CD4-positive, CD25-positive, alpha-beta regulatory T cell (primary cell): ENCODE measurements around the gene SYTL3. TPM values are rescaled to one million over a fixed set of nuclear protein-coding genes. Genes with fewer than 3 reads are reported as not detected.
"Not testable (repeated sequence)": the region's sequence is repeated elsewhere in the genome, so short reads cannot be mapped to it uniquely, and the experiment has no call there.

Experiments
- ATAC-seq, 2 donors: fragments of 150-1000 bp; cut with Tn5 transposase; one replicate each; pipeline ENCODE4 v1.10.0; 2021; ENCODE audit warnings: low read depth in 2 of 2, moderate number of reproducible peaks in 2 of 2, moderate library complexity in 1 of 2
- DNase-seq, 3 donors: peaks; one replicate each; pipeline versions ENCODE4 v3.0.0 to v3.0.0-alpha.2; 2012 to 2022; ENCODE audit warnings: mixed read lengths in 1 of 3
- H3K27ac ChIP-seq: one replicate; pipeline ENCODE4 v1.7.0; 2013; ENCODE audit warnings: mild to moderate bottlenecking, low read length; ENCODE audit not compliant: insufficient read depth, poor library complexity, severe bottlenecking
- H3K27me3 ChIP-seq: one replicate; pipeline ENCODE4 v1.7.0; 2013; ENCODE audit warnings: low read length; ENCODE audit not compliant: control insufficient read depth, insufficient read depth
- H3K36me3 ChIP-seq: one replicate; pipeline ENCODE4 v1.7.0; 2013; ENCODE audit warnings: mild to moderate bottlenecking, low read length, moderate library complexity; ENCODE audit not compliant: control insufficient read depth, insufficient read depth
- H3K4me1 ChIP-seq: 2 replicates; pipeline ENCODE4 v1.7.0; 2013; ENCODE audit warnings: mild to moderate bottlenecking, low read length; ENCODE audit not compliant: insufficient read depth, control insufficient read depth, poor library complexity, severe bottlenecking
- H3K4me3 ChIP-seq: one replicate; pipeline ENCODE4 v1.7.0; 2013; ENCODE audit warnings: low read depth, mild to moderate bottlenecking, low read length, moderate library complexity
- H3K9me3 ChIP-seq, 2 experiments: 1 replicate in 1 of 2; 2 replicates in 1 of 2; pipeline ENCODE4 v1.7.0; 2013; ENCODE audit warnings: low read length in 2 of 2, mild to moderate bottlenecking in 1 of 2, moderate library complexity in 1 of 2; ENCODE audit not compliant: control insufficient read depth in 2 of 2
- H3K27ac Mint-ChIP-seq, 3 donors: one replicate each; pipeline ENCODE4 v1.8.0; 2020 to 2022; ENCODE audit warnings: mild to moderate bottlenecking in 3 of 3, mixed read lengths in 3 of 3, moderate library complexity in 2 of 3
- H3K27me3 Mint-ChIP-seq: one replicate; pipeline ENCODE4 v1.8.0; 2022; ENCODE audit warnings: mild to moderate bottlenecking, mixed read lengths
- H3K36me3 Mint-ChIP-seq: one replicate; pipeline ENCODE4 v1.8.0; 2020; ENCODE audit warnings: mixed read lengths
- H3K4me1 Mint-ChIP-seq, 4 donors: one replicate each; pipeline ENCODE4 v1.8.0; 2020 to 2022; ENCODE audit warnings: mixed read lengths in 4 of 4, mild to moderate bottlenecking in 1 of 4
- H3K4me3 Mint-ChIP-seq, 4 donors: one replicate each; pipeline ENCODE4 v1.8.0; 2020 to 2022; ENCODE audit warnings: mild to moderate bottlenecking in 4 of 4, mixed read lengths in 4 of 4, moderate library complexity in 3 of 4
- H3K9me3 Mint-ChIP-seq, 7 donors: one replicate each; pipeline ENCODE4 v1.8.0; 2020 to 2022; ENCODE audit warnings: mixed read lengths in 7 of 7, mild to moderate bottlenecking in 3 of 7, moderate library complexity in 2 of 7
- polyA plus RNA-seq, 4 donors: library from polyadenylated mRNA; unstranded; fragments of 300-500 nt; fragmentation: Illumina TruSeq; gene quantifications; one replicate each; pipeline ENCODE4 v1.2.3, GENCODE V29; 2021
- total RNA-seq: library from RNA; stranded (reverse); gene quantifications from one replicate; pipeline ENCODE4 v1.2.3, GENCODE V29; 2022

Gene SYTL3
- total and polyA plus RNA-seq, 5 donors from 2014 or later = 12.2 to 54.8 (median 14.1) TPM

GRCh38 chr6:158787395-158787794 lies 137.5 kb downstream of the SYTL3 start:
- peaks cover 31 to 56% (median 49%) of the 10 kb centered on the region in 4 donors for H3K4me1 Mint-ChIP-seq
- Histone ChIP-seq H3K4me1 (peaks cover 37% of the 10 kb centered on the region), H3K4me3 (no peak overlapping the region), H3K36me3 (peaks cover 70% of the 10 kb centered on the region), H3K9me3 (no peaks in the 10 kb centered on the region), H3K27me3 (no peaks in the 10 kb centered on the region), H3K27ac (no peak overlapping the region)
- peak overlapping the region in 2 of 4 donors; percentile 39 to 73 for H3K4me3 Mint-ChIP-seq
- H3K9me3 Mint-ChIP-seq = peaks cover 0 to 4% (median 0%) of the 10 kb centered on the region in 7 donors
- DNase-seq (no peak), ATAC-seq (no peak)
- peak overlapping the region; percentile 33 to 63 (median 52) for H3K27ac Mint-ChIP-seq
- H3K27me3 Mint-ChIP-seq = no peaks in the 10 kb centered on the region
- H3K36me3 Mint-ChIP-seq = peaks cover 50% of the 10 kb centered on the region

GRCh38 chr6:158789115-158789917 lies 139.5 kb downstream of the SYTL3 start:
- no peaks in the 10 kb centered on the region for H3K9me3 ChIP-seq
- peak in 2 of 3 donors; percentile 71 to 83 for DNase-seq
- H3K9me3 Mint-ChIP-seq = peaks cover 0 to 4% (median 0%) of the 10 kb centered on the region in 7 donors
- H3K36me3 ChIP-seq = peaks cover 51% of the 10 kb centered on the region
- H3K27ac ChIP-seq = peak overlapping the region; percentile 72
- ATAC-seq = peak; percentile 96
- peak overlapping the region; percentile 63 for H3K4me3 ChIP-seq
- peaks cover 40 to 68% (median 56%) of the 10 kb centered on the region in 4 donors for H3K4me1 Mint-ChIP-seq
- no peaks in the 10 kb centered on the region for H3K27me3 Mint-ChIP-seq
- H3K27me3 ChIP-seq = no peaks in the 10 kb centered on the region
- H3K4me1 ChIP-seq = peaks cover 54% of the 10 kb centered on the region
- peak overlapping the region; percentile 92 to 95 (median 93) for H3K27ac Mint-ChIP-seq
- H3K36me3 Mint-ChIP-seq = peaks cover 34% of the 10 kb centered on the region
- H3K4me3 Mint-ChIP-seq = peak overlapping the region; percentile 0 to 82 (median 57)

DNA sequence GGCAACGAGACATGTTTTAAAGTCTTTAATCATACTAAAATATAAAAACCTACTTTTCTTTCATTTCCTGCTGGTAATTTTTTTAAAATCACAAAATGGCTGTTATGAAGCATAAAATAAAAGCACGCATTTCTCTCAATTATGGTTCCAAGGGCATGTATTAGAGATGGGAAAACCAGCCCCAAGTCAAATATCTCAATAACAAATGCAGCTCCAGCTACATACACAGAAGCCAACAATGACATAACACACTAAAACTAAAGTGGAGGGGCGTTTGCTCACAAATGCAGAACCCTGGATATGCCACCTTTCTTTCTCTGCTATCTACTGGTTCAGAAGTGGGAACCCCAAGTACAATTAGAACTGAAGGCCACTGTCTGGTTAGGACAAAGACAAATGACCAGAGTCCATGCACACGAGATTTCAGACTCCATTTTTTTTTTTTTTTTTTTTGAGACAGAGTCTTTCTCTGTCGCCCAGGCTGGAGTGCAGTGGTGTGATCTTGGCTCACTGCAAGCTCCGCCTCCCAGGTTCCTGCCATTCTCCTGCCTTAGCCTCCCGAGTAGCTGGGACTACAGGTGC lies 141.5 kb downstream of the SYTL3 start:
- DNase-seq (no peak), ATAC-seq (no peak)
- H3K9me3 Mint-ChIP-seq = peaks cover 0 to 1% (median 0%) of the 10 kb centered on the region in 7 donors
- Histone ChIP-seq H3K36me3 (peaks cover 34% of the 10 kb centered on the region), H3K9me3 (no peaks in the 10 kb centered on the region), H3K27me3 (no peaks in the 10 kb centered on the region), H3K4me3 (peak overlapping the region; percentile 13), H3K27ac (peak overlapping the region; percentile 72), H3K4me1 (peaks cover 74% of the 10 kb centered on the region)
- peaks cover 54 to 82% (median 69%) of the 10 kb centered on the region in 4 donors for H3K4me1 Mint-ChIP-seq
- H3K36me3 Mint-ChIP-seq = peaks cover 25% of the 10 kb centered on the region
- no peaks in the 10 kb centered on the region for H3K27me3 Mint-ChIP-seq
- H3K27ac Mint-ChIP-seq = peak overlapping the region; percentile 82 to 95 (median 93)
- peak overlapping the region; percentile 24 to 91 (median 40) for H3K4me3 Mint-ChIP-seq

DNA sequence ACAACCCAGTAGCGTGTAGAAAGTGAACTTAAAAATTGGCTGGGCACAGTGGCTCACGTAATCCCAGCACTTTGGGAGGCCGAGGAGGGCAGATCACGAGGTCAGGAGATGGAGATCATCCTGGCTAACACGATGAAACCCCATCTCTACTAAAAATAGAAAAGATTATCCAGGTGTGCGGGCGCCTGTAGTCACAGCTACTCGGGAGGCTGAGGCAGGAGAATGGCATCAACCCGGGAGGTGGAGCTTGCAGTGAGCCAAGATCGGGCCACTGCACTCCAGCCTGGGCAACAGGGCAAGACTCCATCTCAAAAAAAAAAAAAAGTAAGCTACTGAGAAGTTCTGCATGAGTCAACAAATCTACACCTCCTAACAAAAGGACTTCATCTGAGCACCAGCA lies 142.7 kb downstream of the SYTL3 start:
- peak overlapping the region; percentile 21 for H3K4me3 ChIP-seq
- H3K9me3 ChIP-seq, H3K27me3 Mint-ChIP-seq, ATAC-seq, H3K27me3 ChIP-seq, DNase-seq, H3K9me3 Mint-ChIP-seq: not testable (repeated sequence)
- peaks cover 13% of the 10 kb centered on the region for H3K36me3 Mint-ChIP-seq
- H3K27ac Mint-ChIP-seq = peak overlapping the region; percentile 63 to 79 (median 78)
- H3K4me3 Mint-ChIP-seq = peak overlapping the region in 3 of 4 donors; percentile 41 to 64 (median 60)
- peaks cover 58 to 87% (median 73%) of the 10 kb centered on the region in 4 donors for H3K4me1 Mint-ChIP-seq
- peak overlapping the region; percentile 44 for H3K27ac ChIP-seq
- H3K36me3 ChIP-seq = peaks cover 29% of the 10 kb centered on the region
- peaks cover 84% of the 10 kb centered on the region for H3K4me1 ChIP-seq

DNA sequence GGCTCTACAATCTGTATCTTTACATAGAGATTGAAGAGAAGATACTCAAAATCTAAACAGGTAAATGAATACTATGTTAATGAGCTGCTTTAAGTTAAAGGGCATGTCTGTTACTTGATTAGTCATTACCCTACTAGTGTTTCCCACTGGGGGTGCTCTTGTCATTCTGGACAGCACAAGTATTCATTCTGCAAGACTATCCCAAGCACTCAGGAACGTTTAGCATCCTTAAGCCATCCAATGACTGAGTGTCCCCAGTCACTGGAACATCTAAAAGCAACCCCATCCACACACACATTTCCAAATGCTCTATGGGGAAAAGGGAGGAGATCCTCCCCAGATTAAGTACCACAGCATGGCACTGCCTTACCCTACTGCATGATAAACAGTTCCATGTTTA lies 143.6 kb downstream of the SYTL3 start:
- Mint-ChIP-seq H3K27me3 (no peaks in the 10 kb centered on the region), H3K4me3 (peak overlapping the region; percentile 41 to 77 (median 61)), H3K9me3 (peaks cover 0 to 1% (median 0%) of the 10 kb centered on the region in 7 donors), H3K4me1 (peaks cover 63 to 93% (median 79%) of the 10 kb centered on the region in 4 donors), H3K27ac (peak overlapping the region; percentile 46 to 83 (median 49)), H3K36me3 (peaks cover 9% of the 10 kb centered on the region)
- DNase-seq (peak in 2 of 3 donors; percentile 57 to 64), ATAC-seq (peak; percentile 49 to 58)
- Histone ChIP-seq H3K27ac (peak overlapping the region; percentile 52), H3K9me3 (no peaks in the 10 kb centered on the region), H3K4me3 (peak overlapping the region; percentile 38), H3K27me3 (no peaks in the 10 kb centered on the region), H3K36me3 (peaks cover 23% of the 10 kb centered on the region), H3K4me1 (peaks cover 92% of the 10 kb centered on the region)

GRCh38 chr6:158795516-158795915 lies 145.7 kb downstream of the SYTL3 start:
- H3K36me3 Mint-ChIP-seq = peaks cover 10% of the 10 kb centered on the region
- peak overlapping the region; percentile 69 to 88 (median 84) for H3K27ac Mint-ChIP-seq

DNA sequence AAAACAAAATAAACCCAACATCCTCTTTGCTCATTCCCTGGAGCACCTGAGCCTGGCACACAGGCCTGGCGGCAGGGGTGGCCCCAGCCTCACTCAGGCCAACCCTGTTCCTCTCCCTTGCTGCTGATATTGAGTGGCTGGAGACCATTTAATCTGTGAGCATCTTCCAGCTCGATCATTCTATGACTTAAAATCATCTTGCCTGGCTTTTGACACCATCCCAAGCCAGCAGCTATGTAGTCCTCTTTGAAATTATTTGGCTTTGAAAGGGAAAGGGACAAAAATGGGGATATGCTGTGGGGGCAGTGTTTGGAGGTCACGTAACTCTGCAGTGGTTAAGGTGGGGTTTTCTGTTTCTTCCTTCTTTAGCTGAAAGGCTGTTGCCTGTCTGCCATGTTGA lies 146.5 kb downstream of the SYTL3 start:
- peaks cover 4% of the 10 kb centered on the region for H3K36me3 Mint-ChIP-seq
- H3K4me1 Mint-ChIP-seq = peaks cover 49 to 96% (median 77%) of the 10 kb centered on the region in 4 donors
- no peaks in the 10 kb centered on the region for H3K9me3 ChIP-seq
- H3K4me3 Mint-ChIP-seq = peak overlapping the region in 3 of 4 donors; percentile 30 to 69 (median 62)
- peak overlapping the region; percentile 80 to 86 (median 84) for H3K27ac Mint-ChIP-seq
- H3K4me3 ChIP-seq = peak overlapping the region; percentile 26
- no peaks in the 10 kb centered on the region for H3K9me3 Mint-ChIP-seq
- no peaks in the 10 kb centered on the region for H3K27me3 ChIP-seq
- H3K27ac ChIP-seq = peak overlapping the region; percentile 49
- no peaks in the 10 kb centered on the region for H3K27me3 Mint-ChIP-seq
- peaks cover 31% of the 10 kb centered on the region for H3K36me3 ChIP-seq
- peaks cover 91% of the 10 kb centered on the region for H3K4me1 ChIP-seq
- ATAC-seq (no peak), DNase-seq (no peak)

More at GRCh38 chr6:158795516-158795915, 145.7 kb downstream of the SYTL3 start:
- H3K27me3 Mint-ChIP-seq = no peaks in the 10 kb centered on the region
- H3K9me3 ChIP-seq = no peaks in the 10 kb centered on the region
- H3K4me1 Mint-ChIP-seq = peaks cover 58 to 96% (median 79%) of the 10 kb centered on the region in 4 donors
- no peaks in the 10 kb centered on the region for H3K9me3 Mint-ChIP-seq
- peaks cover 26% of the 10 kb centered on the region for H3K36me3 ChIP-seq
- H3K4me3 ChIP-seq = peak overlapping the region; percentile 4
- peaks cover 93% of the 10 kb centered on the region for H3K4me1 ChIP-seq
- peak overlapping the region; percentile 55 to 87 (median 66) for H3K4me3 Mint-ChIP-seq
- no peak for ATAC-seq
- no peak for DNase-seq
- H3K27me3 ChIP-seq = no peaks in the 10 kb centered on the region
- peak overlapping the region; percentile 49 for H3K27ac ChIP-seq
